Central memory CD8-positive, alpha-beta T cell (primary cell): Measurements from ENCODE around the gene ASB1.
A peak's percentile ranks its signal among the peaks of the same experiment; 100 is the strongest.

ENCODE experiments used
- ATAC-seq: fragments of 150-1000 bp; cut with Tn5 transposase; replicated peaks from 2 replicates; pipeline ENCODE4 v1.10.0; 2022; ENCODE audit warnings: mild to moderate bottlenecking, moderate FRiP score, moderate number of reproducible peaks; ENCODE audit not compliant: poor library complexity, severe bottlenecking; ENCODE audit errors: extremely low read depth
- DNase-seq, 2 donors: peaks; one replicate each; pipeline ENCODE4 v3.0.0; 2021; ENCODE audit warnings: low spot score in 2 of 2
- H3K27ac Mint-ChIP-seq: one replicate; pipeline ENCODE4 v1.8.0; 2022; ENCODE audit warnings: low read depth, mild to moderate bottlenecking, moderate library complexity, mixed read lengths
- H3K27me3 Mint-ChIP-seq: one replicate; pipeline ENCODE4 v1.8.0; 2022; ENCODE audit warnings: mixed read lengths
- H3K36me3 Mint-ChIP-seq: one replicate; pipeline ENCODE4 v1.8.0; 2022; ENCODE audit warnings: mild to moderate bottlenecking, moderate library complexity, mixed read lengths; ENCODE audit not compliant: insufficient read depth
- H3K4me1 Mint-ChIP-seq: one replicate; pipeline ENCODE4 v1.8.0; 2022; ENCODE audit warnings: mixed read lengths
- H3K4me3 Mint-ChIP-seq: one replicate; pipeline ENCODE4 v1.8.0; 2022; ENCODE audit warnings: mild to moderate bottlenecking, moderate library complexity, mixed read lengths
- H3K9me3 Mint-ChIP-seq: one replicate; pipeline ENCODE4 v1.8.0; 2022; ENCODE audit warnings: mixed read lengths

ASB1 gene

DNA sequence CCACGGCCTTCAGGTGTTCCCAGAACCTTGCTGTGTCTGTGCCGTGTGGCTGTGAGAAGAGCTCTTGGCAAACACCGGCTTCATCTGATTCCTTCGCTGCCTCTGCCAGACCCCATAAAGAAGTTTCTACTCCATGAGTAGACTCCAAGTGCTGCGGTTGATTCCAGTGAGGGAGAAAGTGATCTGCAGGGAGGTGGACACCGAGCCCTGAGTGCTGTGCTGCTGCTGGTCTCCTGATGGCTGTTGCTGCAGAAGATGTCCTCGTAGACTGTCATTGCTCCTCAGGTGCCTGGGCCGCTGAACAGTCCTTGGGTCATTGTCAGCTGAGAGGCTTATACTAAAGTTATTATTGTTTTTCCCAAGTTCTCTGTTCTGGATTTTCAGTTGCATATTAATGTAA is 19.6 kb downstream of the ASB1 start:
- Mint-ChIP-seq H3K27ac (no peak overlapping the region), H3K36me3 (peaks cover 39% of the 10 kb centered on the region), H3K9me3 (no peaks in the 10 kb centered on the region), H3K4me3 (no peak overlapping the region), H3K4me1 (peaks cover 46% of the 10 kb centered on the region), H3K27me3 (no peaks in the 10 kb centered on the region)
- DNase-seq (no peak), ATAC-seq (no peak)

DNA sequence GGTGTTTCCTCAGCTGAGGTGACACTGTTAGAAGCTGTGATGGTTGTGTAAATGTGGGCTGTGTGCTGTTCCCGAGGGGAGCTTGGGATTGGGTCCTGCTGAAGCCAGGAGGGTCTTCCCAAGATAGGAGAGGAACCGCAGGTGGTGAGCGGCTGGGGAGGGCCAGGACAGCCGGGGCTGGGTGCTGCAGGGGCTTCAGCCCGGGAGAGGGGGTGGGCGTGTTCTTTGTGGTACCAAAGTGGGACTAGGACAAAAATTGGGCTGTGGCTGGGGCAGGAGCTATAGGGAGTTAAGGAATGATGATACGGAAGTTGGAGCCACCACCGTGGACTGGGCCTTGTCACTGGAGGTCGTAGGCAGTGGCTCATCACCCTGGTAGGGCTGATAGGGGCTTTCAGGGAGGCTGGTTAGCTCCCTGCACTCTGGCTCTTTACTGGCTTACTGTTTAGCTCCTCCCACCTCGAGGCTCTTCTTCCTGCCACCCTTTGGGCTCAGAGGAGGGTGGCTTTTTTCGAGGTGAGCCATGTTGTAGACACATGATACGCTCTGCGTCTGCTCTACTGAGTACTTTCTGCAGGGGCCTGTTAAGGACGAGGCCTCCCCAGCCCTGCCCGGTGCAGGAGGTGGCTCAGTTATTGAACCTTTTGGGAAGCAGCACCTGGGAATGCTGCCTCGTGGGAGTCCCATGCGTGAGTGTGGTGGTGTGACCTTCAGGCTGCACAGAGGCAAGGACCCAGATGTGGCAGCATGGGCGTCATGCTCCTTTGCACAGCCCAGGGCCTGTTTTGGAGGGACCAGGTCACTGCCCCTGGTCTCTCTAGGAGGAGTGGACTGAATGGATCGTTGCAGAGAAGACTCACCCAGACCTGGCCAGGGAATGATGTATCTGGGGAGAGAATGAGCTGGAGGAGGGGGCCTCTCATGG is 21.6 kb downstream of the ASB1 start:
- no peak overlapping the region for H3K4me3 Mint-ChIP-seq

DNA sequence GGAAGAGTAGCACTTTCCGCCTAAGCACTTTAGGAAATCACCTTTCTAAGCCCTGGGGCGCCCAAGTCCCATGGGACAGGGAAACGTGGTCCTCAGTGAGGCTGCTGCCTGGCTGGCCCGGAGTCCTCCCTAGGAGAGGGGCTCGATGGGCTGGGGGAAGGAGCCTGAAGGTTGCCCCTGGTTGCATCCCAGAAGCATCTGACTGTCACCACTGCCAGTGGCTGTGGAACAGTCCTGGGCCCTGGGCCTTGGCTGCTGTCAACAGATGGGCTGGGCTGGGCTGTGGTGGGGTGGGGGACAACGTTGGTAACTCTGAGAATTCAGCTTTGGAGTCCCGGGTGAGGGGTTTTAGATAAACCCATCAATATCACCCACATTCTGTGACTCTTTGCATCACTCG is 22.5 kb downstream of the ASB1 start:
- DNase-seq: no peak
- Mint-ChIP-seq H3K9me3 (no peaks in the 10 kb centered on the region), H3K27me3 (no peaks in the 10 kb centered on the region), H3K4me3 (no peak overlapping the region), H3K27ac (no peak overlapping the region), H3K36me3 (peaks cover 37% of the 10 kb centered on the region), H3K4me1 (peaks cover 22% of the 10 kb centered on the region)
- ATAC-seq: no peak

More for the DNA sequence above, 21.6 kb downstream of the ASB1 start:
- Mint-ChIP-seq H3K36me3 (peaks cover 40% of the 10 kb centered on the region), H3K9me3 (no peaks in the 10 kb centered on the region), H3K27me3 (no peaks in the 10 kb centered on the region), H3K27ac (no peak overlapping the region), H3K4me1 (peaks cover 31% of the 10 kb centered on the region)
- ATAC-seq: no peak
- DNase-seq: no peak

DNA sequence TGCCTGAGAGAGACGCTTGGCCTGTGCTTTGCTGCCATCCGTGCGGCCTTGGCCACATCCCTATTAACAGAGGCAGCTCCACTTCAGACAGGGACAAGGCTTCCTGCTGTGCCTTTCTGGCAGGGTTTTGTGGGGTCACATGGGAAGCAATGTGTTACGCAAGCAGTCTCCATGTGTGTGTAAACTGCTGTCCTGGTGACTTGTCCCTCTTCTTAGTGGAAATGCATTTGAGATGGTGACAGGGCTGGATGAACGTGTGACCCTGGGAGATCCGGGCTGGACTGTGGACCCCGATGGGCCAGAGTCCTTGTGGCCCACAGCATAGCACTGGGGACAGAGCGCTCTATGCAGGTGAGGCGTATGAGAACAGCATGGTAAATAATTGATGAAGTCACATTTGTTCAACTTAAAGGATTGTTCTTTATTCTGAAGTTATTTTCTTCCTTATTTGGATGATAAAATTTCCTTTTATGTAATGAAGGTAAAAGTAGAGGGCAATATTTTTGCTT is 23.2 kb downstream of the ASB1 start:
- Mint-ChIP-seq H3K9me3 (no peaks in the 10 kb centered on the region), H3K27ac (peak overlapping the region; percentile 32), H3K4me3 (no peak overlapping the region), H3K27me3 (no peaks in the 10 kb centered on the region), H3K36me3 (peaks cover 30% of the 10 kb centered on the region), H3K4me1 (peaks cover 19% of the 10 kb centered on the region)
- no peak for ATAC-seq
- no peak for DNase-seq

DNA sequence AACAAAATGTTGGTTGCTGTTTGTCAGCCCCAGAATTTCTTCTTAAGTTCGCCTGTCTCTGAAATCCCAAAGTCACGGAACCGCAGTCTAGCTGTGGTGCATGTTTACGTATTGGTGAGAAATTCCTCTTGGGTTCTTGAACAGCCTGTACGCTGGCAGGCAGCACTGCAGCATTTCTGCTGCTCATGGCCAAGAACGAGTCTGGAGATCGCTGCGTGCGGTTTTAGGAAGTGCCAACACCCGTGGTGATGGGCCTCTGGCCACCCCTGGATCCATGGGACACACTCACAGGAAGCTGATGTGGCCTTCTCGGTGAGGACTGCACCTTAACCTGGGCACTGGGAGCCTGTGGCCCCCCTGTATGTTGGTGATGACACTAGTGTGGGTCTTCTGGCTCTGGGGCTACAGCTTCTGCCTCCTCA is 23.7 kb downstream of the ASB1 start:
- Mint-ChIP-seq H3K9me3 (no peaks in the 10 kb centered on the region), H3K27ac (peak overlapping the region; percentile 32), H3K36me3 (peaks cover 25% of the 10 kb centered on the region), H3K4me1 (peaks cover 19% of the 10 kb centered on the region), H3K4me3 (no peak overlapping the region), H3K27me3 (no peaks in the 10 kb centered on the region)
- ATAC-seq: no peak
- DNase-seq: no peak

DNA sequence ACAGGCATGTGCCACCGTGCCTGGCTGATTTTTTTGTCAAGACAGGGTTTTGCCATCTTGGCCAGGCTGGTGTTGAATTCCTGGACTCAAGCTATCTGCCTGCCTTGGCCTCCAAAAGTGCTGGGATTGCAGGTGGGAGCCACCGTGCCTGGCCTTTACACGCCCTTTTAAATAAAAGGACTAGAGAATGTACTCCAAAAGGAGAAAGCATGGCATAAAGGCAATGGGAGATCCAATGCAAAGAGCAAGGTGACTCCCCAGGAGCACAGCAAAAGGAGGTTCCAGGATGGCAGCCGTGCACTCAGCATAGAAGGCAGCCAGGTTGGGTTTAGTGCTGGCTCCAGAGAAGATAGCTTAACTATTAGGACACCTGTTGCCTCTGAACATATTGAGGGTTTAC is 27.1 kb downstream of the ASB1 start:
- H3K9me3 Mint-ChIP-seq: peaks cover 7% of the 10 kb centered on the region
- H3K4me3 Mint-ChIP-seq: no peak overlapping the region
- no peak overlapping the region for H3K27ac Mint-ChIP-seq
- ATAC-seq: no peak
- H3K4me1 Mint-ChIP-seq: no peaks in the 10 kb centered on the region
- peaks cover 8% of the 10 kb centered on the region for H3K36me3 Mint-ChIP-seq
- H3K27me3 Mint-ChIP-seq: no peaks in the 10 kb centered on the region
- no peak for DNase-seq

DNA sequence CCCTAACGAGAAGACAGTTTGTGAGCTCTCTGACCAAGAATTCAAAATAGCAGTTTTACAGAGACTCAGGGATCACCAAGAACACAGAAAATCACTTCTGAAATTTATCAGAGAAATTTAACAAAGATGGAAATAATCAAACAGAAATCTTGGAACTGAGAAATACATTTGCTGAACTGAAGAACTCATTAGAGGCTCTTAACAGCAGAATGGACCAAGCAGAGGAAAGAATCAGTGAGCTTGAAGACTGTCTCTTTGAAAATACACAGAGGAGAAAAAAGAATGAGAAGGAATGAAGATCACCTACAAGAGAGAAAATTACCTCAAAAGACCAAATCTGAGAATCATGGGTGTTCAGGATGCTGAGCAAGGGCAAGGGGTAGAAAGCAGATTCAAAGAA is 29.7 kb downstream of the ASB1 start:
- no peak for ATAC-seq
- no peaks in the 10 kb centered on the region for H3K27me3 Mint-ChIP-seq
- no peak for DNase-seq
- H3K4me3 Mint-ChIP-seq: no peak overlapping the region
- H3K36me3 Mint-ChIP-seq: peaks cover 3% of the 10 kb centered on the region
- H3K27ac Mint-ChIP-seq: no peak overlapping the region
- H3K9me3 Mint-ChIP-seq: peaks cover 7% of the 10 kb centered on the region
- no peaks in the 10 kb centered on the region for H3K4me1 Mint-ChIP-seq

DNA sequence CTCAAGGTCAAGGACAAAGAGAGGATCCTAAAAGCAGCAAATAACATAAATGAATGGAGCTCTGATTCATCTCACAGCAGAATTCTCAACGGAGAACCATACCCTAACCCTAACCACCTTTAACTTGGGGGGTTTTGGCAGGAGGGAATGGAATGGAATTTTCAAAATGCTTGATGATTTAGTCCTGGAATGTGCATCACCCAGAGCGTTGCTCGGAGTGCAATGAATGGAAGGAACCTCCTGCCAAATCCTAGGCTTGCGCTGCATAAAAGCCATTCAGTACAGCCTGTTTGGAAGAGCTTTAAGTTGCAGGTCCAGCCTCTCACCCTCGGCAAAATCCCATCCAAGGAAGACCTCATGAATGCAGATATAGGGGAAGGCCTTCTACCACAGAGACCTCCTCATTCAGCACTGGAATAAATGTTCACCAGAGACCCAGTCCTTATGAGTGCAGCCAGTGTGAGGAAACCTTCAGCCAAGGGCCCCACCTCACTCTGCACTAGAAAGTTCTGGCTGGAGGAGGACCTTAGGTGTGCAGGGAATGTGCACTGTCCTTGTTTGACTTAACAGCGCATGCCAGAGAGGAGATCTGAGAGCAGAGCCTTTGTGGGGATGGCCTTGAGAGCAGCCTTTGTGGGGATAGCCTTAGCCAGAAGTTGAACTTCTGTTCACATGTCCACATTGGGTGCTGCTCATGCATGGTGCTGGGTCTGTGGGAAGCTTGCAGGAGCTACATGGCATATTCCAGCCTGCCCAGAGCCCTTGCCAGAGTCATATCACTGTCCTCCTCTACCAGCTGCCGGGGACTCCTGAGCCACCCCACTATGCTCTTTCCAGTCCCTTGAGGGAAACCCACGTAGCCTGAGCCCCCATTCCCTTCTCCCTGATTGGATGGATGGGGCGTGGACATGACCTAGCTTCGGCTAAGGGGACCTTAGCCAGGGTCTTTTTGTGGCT is 30.5 kb downstream of the ASB1 start:
- no peak for DNase-seq
- H3K27ac Mint-ChIP-seq: no peak overlapping the region
- ATAC-seq: no peak
- no peaks in the 10 kb centered on the region for H3K27me3 Mint-ChIP-seq
- peaks cover 7% of the 10 kb centered on the region for H3K9me3 Mint-ChIP-seq
- H3K4me3 Mint-ChIP-seq: no peak overlapping the region
- H3K36me3 Mint-ChIP-seq: no peaks in the 10 kb centered on the region
- H3K4me1 Mint-ChIP-seq: no peaks in the 10 kb centered on the region

DNA sequence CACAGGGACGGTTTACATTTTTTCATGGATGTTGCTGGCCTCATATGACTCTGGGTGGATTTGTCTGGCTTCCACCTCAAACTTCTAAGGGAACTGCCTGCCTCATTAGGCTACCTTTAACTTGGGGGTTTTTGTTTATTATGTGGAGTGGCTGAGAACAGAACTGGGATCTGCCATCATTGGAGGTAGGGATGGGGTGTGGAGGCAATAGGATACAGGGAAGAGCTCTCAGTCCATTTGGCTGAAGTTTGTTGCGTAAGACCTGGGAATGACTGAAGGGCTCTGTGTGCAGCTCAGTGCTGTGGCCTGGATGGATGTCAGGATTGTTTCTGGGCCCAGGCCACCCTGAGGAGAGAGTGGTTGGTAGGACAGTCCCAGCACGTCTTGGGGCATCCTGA is 31.2 kb downstream of the ASB1 start:
- no peaks in the 10 kb centered on the region for H3K27me3 Mint-ChIP-seq
- H3K36me3 Mint-ChIP-seq: no peaks in the 10 kb centered on the region
- no peak overlapping the region for H3K27ac Mint-ChIP-seq
- no peak overlapping the region for H3K4me3 Mint-ChIP-seq
- DNase-seq (no peak), ATAC-seq (no peak)
- H3K4me1 Mint-ChIP-seq: no peaks in the 10 kb centered on the region
- H3K9me3 Mint-ChIP-seq: peaks cover 7% of the 10 kb centered on the region

DNA sequence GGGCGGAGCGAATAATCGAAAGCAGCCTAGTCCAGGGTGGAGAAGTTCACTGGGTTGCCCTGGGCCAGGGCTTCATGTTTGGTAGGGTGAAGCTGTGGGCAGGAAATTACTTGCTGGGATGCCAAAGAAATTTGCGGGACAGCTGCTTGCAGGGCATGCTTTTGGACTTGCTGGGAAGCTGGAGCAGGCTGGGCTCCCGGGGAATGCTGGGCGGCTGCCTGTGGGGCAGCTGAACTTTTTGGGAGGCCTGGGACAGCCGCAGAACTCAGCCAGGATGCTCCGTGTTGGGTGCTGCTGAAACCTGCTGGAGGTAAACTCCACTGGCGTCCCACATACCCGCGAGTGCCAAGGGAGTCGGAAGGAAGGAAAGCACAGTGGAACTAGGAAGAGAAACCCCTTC is 31.9 kb downstream of the ASB1 start:
- DNase-seq (no peak), ATAC-seq (no peak)
- H3K4me1 Mint-ChIP-seq: no peaks in the 10 kb centered on the region
- no peaks in the 10 kb centered on the region for H3K27me3 Mint-ChIP-seq
- no peaks in the 10 kb centered on the region for H3K36me3 Mint-ChIP-seq
- H3K9me3 Mint-ChIP-seq: peaks cover 7% of the 10 kb centered on the region
- no peak overlapping the region for H3K27ac Mint-ChIP-seq
- H3K4me3 Mint-ChIP-seq: no peak overlapping the region

DNA sequence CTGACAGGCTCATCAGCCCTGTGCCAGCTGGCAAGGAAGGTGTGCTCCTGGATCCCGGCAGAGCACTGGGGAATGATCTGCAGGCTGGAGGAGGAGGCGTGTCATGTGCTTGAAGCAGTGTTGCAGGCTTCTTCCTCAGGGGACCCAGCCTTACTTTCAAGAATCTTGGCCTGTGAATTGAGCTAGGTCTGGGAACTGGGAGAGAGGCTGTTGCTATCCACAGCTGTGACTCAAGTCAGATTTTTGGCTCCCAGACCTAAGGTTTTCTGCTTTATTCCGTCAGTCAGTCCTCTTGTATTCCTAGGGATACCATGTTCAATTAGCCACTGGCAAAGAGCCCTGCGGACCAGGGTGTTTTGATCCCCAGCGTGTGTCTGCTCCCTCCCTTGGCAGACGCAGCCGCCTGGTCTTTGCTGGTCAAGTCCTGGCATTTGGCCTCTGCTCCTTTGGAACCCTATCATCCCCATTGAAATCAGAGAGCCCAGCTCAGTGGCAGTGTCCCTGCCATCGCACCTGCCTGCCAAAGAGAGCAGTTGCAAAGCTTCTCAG is 32.4 kb downstream of the ASB1 start:
- no peak for DNase-seq
- peaks cover 7% of the 10 kb centered on the region for H3K9me3 Mint-ChIP-seq

DNA sequence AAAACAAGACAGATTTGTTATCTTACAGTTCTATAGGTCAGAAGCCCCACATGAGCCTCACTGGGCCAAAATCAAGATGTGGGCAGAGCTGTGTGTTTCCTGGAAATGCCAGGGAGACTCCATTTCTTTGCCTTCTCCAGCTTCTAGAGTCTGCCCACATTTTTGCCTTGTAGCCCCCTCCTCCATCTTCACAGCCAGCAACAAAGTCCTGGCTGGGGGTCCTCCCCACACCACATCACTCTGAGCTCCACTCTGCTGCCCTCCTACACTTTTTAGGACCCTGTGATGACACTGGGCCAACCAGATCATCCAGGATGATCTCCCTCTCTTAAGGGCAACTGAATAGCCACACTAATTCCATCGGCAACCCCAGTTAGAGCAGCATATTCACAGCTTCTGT is 34.3 kb downstream of the ASB1 start:
- DNase-seq (no peak), ATAC-seq (no peak)
- no peak overlapping the region for H3K4me3 Mint-ChIP-seq
- H3K27me3 Mint-ChIP-seq: no peaks in the 10 kb centered on the region
- H3K4me1 Mint-ChIP-seq: no peaks in the 10 kb centered on the region
- H3K9me3 Mint-ChIP-seq: peaks cover 7% of the 10 kb centered on the region
- H3K36me3 Mint-ChIP-seq: no peaks in the 10 kb centered on the region
- H3K27ac Mint-ChIP-seq: peak overlapping the region; percentile 33

More for the DNA sequence above, 32.4 kb downstream of the ASB1 start:
- H3K4me1 Mint-ChIP-seq: no peaks in the 10 kb centered on the region
- no peaks in the 10 kb centered on the region for H3K27me3 Mint-ChIP-seq
- H3K36me3 Mint-ChIP-seq: no peaks in the 10 kb centered on the region
- H3K4me3 Mint-ChIP-seq: no peak overlapping the region
- H3K27ac Mint-ChIP-seq: no peak overlapping the region
- ATAC-seq: no peak
